DMS153 treated with DMSO at 0.1 percent for 48 hours (cell line): Measurements from ENCODE around the gene MAGOHB.

Source experiments
- DNase-seq: peaks from one replicate; lab custom pipeline; 2025; ENCODE audit not compliant: unreplicated experiment; lab: John Stamatoyannopoulos, UW

MAGOHB gene

DNA sequence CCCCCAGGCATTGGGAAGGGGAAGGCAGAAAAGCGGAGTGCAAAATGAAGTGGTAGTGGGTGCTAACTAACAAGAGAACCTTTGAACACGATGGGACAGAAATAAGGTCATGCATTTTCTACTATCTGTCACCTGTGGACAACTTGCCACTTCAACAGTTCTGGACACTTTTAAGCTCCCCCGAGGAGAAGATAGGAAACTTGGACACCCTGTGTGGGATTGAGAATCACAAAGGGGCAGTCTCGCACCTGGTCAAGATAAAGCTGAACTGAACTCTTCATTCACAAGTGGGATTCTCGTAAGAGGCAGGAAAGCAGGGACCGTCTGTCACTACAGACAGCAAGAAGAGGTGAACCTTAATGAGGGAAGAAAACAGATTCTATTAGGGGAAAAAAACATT is 56.1 kb downstream of the MAGOHB start:
- no peak for DNase-seq

DNA sequence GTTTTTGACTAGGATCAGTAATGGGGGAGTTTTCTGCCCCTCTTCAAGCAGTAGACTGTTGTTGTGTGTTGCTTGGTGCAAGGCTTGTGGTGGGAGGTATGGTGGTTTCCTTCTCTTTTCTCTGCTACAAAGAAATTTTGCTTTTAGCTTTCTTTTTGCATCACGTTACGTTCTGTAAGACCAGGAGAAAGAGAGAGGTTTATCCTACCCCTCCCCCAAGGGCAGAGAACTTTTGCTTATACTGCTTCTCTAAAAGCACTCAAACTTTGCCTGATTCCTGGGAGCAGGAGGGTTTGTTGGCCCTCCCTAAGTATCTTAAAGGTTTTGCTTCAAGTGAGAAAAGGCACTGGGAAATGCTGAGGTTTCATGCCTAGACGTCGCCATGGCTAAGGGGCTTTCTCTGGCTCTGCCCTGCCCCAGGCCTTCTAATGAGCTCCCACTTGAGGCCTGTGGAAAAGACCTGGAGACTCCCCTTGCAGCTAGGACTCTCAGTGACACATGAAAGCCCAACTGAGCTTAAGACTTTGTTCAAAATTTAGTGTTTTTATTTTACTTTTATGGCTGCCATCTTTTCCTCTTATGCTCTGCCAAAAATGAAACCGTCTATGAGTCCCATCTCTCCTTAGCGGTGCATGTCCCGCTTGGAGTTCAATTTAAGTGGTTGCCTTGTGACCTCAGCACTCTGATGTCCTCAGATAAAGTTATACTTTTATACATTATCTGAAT is 58.5 kb downstream of the MAGOHB start:
- no peak for DNase-seq

DNA sequence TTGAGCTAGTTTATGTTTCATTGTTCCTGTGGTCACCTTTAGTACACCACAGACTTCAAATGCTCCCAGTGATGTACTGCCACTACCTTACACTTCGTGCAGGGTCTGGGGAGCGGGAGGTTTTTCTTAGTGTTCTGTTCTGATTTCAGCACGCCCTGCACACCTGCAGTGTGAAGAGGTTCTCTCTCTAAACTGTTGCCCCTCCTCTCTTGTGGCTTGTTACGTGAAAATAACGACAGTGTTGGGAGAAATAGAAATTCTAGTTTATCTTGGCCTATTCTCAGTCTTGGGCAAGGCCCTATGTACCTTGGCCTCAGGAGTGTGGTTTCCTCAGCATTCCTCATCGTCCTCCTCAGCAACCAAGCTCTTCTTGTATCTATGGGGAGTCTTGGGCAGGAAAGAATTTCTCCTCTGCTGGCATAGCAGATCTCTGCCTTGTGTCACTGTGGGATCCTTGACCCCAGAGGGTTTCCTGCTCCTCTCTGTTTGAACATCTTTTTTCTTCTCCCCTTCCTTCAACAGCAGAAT is 59.1 kb downstream of the MAGOHB start:
- DNase-seq, result no peak
